Lung microvascular endothelial cell (primary cell): ENCODE data around the gene SUFU. TPM values are rescaled to one million over a fixed set of nuclear protein-coding genes. Genes with fewer than 3 reads are reported as not detected.
"Not testable (repeated sequence)": the region's sequence is repeated elsewhere in the genome, so short reads cannot be mapped to it uniquely, and the experiment has no call there.

Experiments used
- DNase-seq, 2 donors: peaks; one replicate each; pipeline versions ENCODE4 v3.0.0 to v3.0.0-alpha.2; 2010; ENCODE audit warnings: low read depth in 2 of 2
- total RNA-seq: library from RNA; depleted of rRNA; stranded (reverse); fragments of >200 nt; gene quantifications from 2 replicates; pipeline ENCODE4 v1.2.1, GENCODE V29; 2014

Gene SUFU
- total RNA-seq, 1 donor from 2014 or later: 3.0 TPM

- no peak for DNase-seq
Observed at GRCh38 chr10:102479651-102480050, 24.1 kb upstream of the SUFU start.

- no peak for DNase-seq
Observed at GRCh38 chr10:102480396-102480795, 23.4 kb upstream of the SUFU start.

GRCh38 chr10:102484021-102484420 lies 19.8 kb upstream of the SUFU start:
- no peak for DNase-seq

- no peak for DNase-seq
Observed at GRCh38 chr10:102485093-102485784, 18.5 kb upstream of the SUFU start.

GRCh38 chr10:102491136-102491535 lies 12.6 kb upstream of the SUFU start:
- DNase-seq: no peak

GRCh38 chr10:102492344-102492939 lies 11.3 kb upstream of the SUFU start:
- no peak for DNase-seq

GRCh38 chr10:102492983-102493382 lies 10.8 kb upstream of the SUFU start:
- no peak for DNase-seq

- DNase-seq: no peak
Observed at GRCh38 chr10:102493771-102494170, 10.0 kb upstream of the SUFU start.

GRCh38 chr10:102497545-102497944 lies 6.2 kb upstream of the SUFU start:
- DNase-seq: no peak

- no peak for DNase-seq
Observed at GRCh38 chr10:102499356-102499755, 4.4 kb upstream of the SUFU start.

- DNase-seq: not testable (repeated sequence)
Observed at GRCh38 chr10:102500686-102501085, 3.1 kb upstream of the SUFU start.

- DNase-seq: peak; percentile 17 to 20
Observed at GRCh38 chr10:102501201-102502028, 2.4 kb upstream of the SUFU start.

- peak; percentile 99 to 100 for DNase-seq
Observed at GRCh38 chr10:102502029-102502336, 1.8 kb upstream of the SUFU start.

GRCh38 chr10:102502337-102503151 lies 1.2 kb upstream of the SUFU start, which contains the start of gene ACTR1A:
Gene ACTR1A, minus strand, starts transcription at chr10:102502712. Its CDS starts 65 bp downstream, at chr10:102502647.
- peak; percentile 100 for DNase-seq

GRCh38 chr10:102504179-102504975 lies 605 bp downstream of the SUFU start:
- peak; percentile 20 to 44 for DNase-seq

GRCh38 chr10:102504976-102505300 lies 1.2 kb downstream of the SUFU start:
- no peak for DNase-seq

GRCh38 chr10:102505462-102506115 lies 1.8 kb downstream of the SUFU start:
- no peak for DNase-seq

GRCh38 chr10:102507521-102507920 lies 3.7 kb downstream of the SUFU start:
- no peak for DNase-seq

GRCh38 chr10:102508506-102508905 lies 4.7 kb downstream of the SUFU start:
- DNase-seq: no peak

GRCh38 chr10:102509387-102509786 lies 5.6 kb downstream of the SUFU start:
- DNase-seq: peak; percentile 67 to 74
